HG03066 (cell line): ENCODE measurements around the gene GRAMD4.

ENCODE experiments used
- ATAC-seq: cut with Tn5 transposase; IDR thresholded peaks from one replicate; pipeline ENCODE4 v1.9.1; 2021; ENCODE audit warnings: low read depth; ENCODE audit not compliant: unreplicated experiment

The GRAMD4 gene

GRCh38 chr22:46682011-46682731, 62.0 kb downstream of the GRAMD4 start:
- no peak for ATAC-seq

GRCh38 chr22:46684706-46685105, 64.5 kb downstream of the GRAMD4 start:
- peak; percentile 87 for ATAC-seq

DNA sequence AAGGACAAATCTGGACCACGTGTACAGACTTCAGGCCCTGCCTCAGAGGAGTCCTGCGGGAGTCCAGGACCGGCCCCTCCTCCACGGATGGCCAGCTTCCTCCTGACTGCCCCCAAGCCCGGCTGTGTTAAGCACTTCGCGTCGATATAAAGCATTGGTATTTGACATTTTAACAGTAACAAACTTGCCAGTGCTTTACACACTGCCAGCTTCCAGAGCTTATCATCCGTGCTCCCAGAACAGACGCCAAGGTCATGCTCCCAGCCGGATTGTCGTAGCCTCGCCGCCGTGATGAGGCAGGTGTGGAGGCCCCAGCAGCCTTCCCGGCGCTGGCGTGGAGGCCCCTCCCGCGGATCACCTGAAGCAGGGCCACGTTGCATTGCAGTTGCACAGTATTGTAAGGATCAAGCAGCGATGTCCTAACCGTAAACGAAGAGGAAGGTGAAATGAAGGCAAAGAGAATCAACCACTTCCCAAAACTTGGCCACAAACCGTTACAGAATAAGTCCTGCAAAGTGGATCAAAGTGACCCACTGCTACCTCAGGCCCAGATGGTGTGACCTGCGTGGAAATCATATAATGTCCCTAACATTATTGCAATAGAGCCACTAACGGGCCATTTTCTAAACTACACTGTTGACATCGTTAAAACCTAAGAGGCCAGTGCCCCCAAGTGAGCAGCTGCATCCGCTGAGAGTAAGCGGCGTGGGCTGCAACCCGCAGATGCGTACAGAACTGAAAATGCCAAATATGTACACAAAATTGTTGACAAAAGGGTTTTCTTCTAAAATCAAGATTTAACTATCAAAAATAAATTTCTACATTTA, 66.2 kb downstream of the GRAMD4 start:
- ATAC-seq = no peak

DNA sequence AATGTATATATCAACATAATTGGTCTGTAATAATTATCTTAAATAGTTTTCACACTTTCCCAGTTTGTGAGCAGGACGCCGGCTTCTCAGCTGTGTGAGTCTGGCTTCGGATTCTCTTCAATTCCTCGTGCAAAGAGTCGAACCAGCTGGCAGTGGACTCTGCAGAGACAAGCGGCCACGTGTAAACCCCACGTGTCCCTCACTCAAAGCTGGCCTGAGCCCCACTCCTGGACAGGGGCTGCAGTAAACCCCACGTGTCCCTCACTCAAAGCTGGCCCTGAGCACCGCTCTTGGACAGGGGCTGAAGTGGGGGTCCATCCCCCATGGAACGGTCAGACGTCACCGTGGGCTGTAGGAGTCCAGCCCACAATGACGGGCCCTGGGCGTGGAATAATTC, 66.9 kb downstream of the GRAMD4 start:
- ATAC-seq = no peak

DNA sequence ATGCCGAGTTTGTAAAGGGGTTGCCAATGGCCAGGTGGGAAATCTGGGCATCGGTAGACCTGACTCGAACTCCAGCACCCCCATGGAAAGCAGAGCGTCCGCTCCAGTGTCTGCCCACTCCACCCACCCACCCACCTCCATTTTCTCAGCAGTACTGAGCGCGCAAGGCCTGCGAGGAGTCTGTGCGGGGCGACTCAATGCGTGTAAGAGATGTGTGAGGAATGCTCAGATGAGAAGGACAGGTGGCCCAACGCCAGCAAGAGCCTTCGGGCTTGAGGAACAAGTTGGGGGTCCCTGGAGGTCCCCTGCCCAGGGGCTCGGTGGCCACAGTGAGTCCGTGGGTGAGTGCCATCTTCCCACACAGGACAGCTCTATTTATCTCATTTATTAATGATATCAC, 67.3 kb downstream of the GRAMD4 start:
- ATAC-seq = no peak

DNA sequence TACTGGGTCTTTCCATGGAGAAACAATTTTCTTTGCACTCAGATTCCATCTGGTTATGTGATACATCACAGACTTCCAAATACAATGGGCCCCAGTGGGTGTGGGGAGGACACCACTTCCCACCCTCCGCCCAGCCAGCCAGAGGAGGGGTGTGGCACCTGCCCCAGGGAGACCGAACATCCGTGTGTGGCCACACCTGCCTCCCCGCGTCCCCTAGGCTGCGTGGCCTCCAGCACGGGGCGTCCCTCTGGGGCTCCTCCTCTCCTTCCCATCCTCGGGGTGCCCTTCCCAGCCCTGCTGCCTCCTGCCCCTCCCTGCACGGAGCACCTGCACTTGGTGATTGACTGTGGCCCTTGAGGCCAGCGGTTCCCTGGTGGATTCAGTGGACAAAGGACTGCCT, 68.8 kb downstream of the GRAMD4 start:
- ATAC-seq = no peak

DNA sequence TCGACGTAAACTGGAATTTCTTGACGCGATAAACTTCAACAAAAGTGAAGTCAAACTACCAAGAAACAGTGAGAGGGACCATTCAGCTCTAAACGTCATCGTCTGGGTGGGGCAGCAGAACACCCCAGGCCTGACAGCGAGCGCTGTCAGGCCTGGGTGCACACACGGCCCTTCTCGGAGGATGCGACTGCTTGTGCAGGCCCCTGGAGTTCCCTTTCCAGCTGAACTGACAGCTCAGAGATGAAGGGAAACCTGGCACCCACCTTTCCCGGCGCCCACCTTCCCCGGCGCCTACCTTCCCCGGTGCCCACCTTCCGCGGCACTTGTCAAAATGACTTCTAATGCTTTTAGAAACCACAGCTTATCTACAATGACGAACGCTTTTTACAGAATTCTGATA, 70.0 kb downstream of the GRAMD4 start:
- ATAC-seq = no peak

DNA sequence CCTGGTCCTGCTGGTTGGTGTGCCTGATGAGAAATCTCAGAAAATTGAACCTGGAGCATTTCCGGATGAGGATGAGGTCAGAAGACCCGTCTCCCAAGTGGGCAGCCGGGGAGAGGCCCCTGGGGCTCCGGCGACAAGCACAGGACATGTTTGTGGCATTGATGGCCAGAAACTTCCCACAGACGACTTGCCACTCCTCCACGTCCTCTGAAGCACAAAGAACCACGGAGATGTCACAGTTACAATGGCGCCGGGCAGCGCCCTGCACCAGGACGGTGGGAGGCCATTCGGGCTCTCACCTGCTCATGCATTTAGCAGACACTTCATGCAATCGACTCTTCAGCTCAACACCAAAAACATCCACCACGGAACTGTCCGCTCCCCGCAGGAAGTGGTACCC, 71.4 kb downstream of the GRAMD4 start:
- ATAC-seq = no peak

DNA sequence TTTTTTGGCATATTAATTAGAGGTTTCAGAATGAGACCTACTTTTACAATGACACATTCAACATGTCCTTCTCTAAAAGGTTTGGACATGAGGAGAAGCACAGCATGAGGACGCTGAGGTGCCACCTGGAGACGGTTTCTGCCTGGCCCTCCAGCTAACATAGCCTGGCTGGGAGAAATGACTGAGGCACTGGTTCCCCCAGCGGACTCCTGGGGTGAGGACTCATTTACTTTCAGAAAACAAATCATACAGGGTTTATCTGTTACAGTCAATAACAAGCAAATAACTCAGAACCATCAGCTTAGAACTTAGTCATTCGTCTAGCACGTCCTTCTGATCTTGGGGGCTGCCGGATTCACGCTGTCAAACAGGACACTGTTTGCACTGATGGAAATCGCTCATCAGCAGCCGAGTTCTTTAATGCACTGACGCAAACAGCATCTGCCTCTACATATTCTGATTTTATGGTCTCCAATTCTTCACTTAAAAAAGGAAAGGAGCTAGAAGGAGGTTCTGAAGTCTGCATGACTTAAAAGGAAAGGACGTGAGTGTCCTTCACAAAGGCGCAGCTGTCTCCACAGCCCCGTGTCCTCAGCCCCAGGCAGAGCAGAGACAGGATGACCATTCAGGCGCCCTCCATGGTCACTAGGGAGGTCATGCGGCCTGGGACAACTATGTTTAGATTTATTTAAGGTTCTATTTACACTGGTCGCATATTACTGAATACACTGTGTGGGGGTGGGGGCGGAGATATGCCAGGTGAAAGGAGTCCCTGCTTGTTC, 73.6 kb downstream of the GRAMD4 start:
- no peak for ATAC-seq

DNA sequence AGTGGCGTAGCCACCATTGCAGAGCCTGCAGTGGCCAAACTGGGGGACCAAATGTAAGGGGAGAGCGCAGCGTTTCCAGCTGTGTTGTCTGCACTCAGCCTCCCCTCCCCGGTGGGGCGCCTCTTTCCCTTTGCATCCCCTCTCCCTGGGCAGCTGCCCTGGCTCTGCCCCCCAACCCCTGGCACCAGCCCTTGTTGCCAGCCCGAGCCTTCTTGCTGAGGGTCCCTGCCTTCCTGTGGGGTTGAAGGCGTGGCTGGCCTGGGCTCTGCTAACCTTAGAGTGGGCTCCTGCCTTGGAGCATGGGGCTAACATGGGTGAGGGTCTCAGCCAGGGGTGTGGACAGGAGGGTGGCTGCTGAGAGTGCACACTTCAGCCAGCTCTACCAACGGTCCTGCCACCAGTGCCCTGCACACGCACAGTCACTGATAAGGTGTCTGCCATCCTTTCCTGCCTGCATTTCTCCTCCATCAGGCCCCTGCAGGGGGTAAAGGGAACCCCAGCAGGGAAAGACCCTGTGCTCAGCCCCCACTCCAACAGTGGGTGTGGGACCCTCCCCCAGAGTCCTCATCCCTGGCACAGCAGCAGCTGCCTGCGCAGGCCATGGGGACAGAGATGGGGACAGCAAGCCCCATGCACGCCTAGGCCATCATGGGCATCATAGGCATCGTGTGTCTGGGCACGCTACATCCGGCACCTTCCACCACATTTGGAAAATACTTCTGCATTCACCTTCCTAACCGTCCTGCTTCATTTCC, 74.4 kb downstream of the GRAMD4 start:
- no peak for ATAC-seq

GRCh38 chr22:46695346-46696228, 75.4 kb downstream of the GRAMD4 start:
- no peak for ATAC-seq

DNA sequence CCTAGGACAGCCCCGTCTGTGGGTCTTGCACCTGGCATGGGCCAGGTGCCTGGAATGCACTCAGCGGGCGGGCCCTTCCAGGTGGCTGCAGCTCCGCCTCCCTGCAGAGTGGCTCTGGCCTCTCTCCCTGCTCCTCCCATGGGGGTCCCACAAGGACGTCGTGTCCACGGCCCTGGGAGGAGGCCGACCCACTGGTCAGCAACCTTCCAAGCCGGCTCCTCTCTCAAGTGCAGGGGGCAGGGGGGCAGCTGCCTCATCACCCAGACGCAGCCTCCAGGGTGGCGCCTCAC, 76.0 kb downstream of the GRAMD4 start:
- ATAC-seq = no peak

- no peak for ATAC-seq
These were observed 76.4 kb downstream of the GRAMD4 start for GRCh38 chr22:46696614-46697013.

DNA sequence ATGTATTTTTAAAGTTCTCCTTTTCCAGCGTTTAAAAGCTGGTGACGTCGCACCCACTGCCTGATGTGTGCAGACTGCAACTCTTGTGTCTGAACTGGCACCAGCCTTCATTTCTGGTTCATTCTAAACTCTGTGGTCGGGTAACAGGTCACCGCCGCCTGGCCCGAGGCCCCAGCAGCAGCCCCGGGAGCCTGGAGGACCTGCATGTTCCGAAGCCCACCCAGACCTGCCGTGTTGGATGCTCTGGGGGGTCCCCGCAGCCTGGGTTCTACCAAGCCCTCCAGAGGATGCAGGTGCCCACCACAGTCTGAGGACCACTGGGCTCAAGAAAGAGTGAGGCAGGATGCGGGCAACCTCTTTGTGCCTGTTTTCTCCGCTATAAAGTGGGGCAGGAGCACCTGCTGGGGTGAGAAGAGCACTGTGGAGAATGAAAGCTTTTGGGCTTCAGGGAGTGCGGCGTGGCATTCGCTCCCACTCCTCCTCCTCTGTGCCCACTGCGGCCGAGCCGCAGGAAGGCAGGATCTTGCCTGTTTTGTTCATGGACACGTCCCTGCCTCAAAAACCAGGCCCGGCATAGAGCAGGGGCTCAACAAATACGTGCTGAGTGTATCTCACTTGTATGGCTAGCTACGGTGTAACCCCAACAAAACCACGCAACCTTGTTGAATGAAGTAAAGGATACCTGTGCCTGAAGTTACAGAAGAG, 77.8 kb downstream of the GRAMD4 start:
- ATAC-seq = no peak

DNA sequence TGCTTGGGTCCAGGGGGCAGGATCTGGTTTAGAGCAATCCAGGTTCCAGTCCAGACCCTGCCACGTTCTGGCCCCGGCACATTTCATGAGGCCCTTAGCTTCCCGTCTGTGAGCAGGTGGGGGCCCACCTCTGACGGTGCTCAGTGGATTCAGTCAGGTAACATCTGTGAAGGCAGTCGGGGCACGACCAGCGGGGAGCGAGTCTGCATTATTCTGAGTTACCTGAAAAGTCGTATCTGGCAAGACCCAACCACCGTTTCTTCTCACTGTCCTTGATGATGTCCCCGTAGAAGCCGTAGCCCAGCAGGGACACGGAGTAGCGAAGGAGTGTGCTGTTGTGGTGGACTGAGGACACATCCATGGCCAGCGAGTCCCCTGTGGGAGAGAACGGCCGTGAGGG, 78.9 kb downstream of the GRAMD4 start:
- ATAC-seq = no peak

- no peak for ATAC-seq
These were observed 81.1 kb downstream of the GRAMD4 start for GRCh38 chr22:46701262-46701661.

GRCh38 chr22:46703171-46703995, 83.2 kb downstream of the GRAMD4 start:
- ATAC-seq = no peak

- ATAC-seq = no peak
These were observed 83.8 kb downstream of the GRAMD4 start for GRCh38 chr22:46703996-46704370.
